Lower leg skin (tissue), 3 donors: ENCODE results near the gene CPNE8.

ENCODE experiments used
- CTCF ChIP-seq, 3 donors: fragments of 450-650 bp; IDR thresholded peaks; one replicate each; pipeline ENCODE4 v1.5.1; 2016; ENCODE audit warnings: antibody characterized with exemption in 3 of 3, mild to moderate bottlenecking in 3 of 3, moderate library complexity in 2 of 3
- POLR2A ChIP-seq, 2 donors: fragments of 450-650 bp; IDR thresholded peaks; one replicate each; pipeline ENCODE4 v1.6.1; 2016 to 2017; ENCODE audit warnings: antibody characterized with exemption in 2 of 2, mild to moderate bottlenecking in 1 of 2, moderate library complexity in 1 of 2

GRCh38 chr12:38892976-38893375 is 12.4 kb downstream of the CPNE8 start:
- TF ChIP-seq CTCF (IDR thresholded peaks at IDR 0.05) (no peak), POLR2A (IDR thresholded peaks at IDR 0.05) (no peak)
